HUES64 (cell line): ENCODE data around the gene ERBB4.

Experiments used
- H3K27ac ChIP-seq: 2 replicates; pipeline ENCODE4 v1.7.0; 2013; ENCODE audit warnings: low read depth, low read length, inconsistent platforms
- H3K27me3 ChIP-seq: 2 replicates; pipeline ENCODE4 v1.6.1; 2013; ENCODE audit warnings: mild to moderate bottlenecking, low read length; ENCODE audit not compliant: insufficient read depth
- H3K36me3 ChIP-seq: 2 replicates; pipeline ENCODE4 v1.6.1; 2013; ENCODE audit warnings: mild to moderate bottlenecking, low read length; ENCODE audit not compliant: insufficient read depth
- H3K4me1 ChIP-seq: 2 replicates; pipeline ENCODE4 v1.6.1; 2013; ENCODE audit warnings: mild to moderate bottlenecking, low read length, moderate library complexity; ENCODE audit not compliant: insufficient read depth
- H3K4me3 ChIP-seq: 2 replicates; pipeline ENCODE4 v1.5.1; 2013; ENCODE audit warnings: mild to moderate bottlenecking, low read length, moderate library complexity
- H3K9ac ChIP-seq: 2 replicates; pipeline ENCODE4 v1.6.1; 2013; ENCODE audit warnings: mild to moderate bottlenecking, low read depth, low read length
- H3K9me3 ChIP-seq: 2 replicates; pipeline ENCODE4 v1.6.1; 2013; ENCODE audit warnings: low read depth, low read length; ENCODE audit not compliant: insufficient read depth
- WGBS: fragments of 150-250, 120-280 bp; methylation state at CpG from one replicate; pipeline ENCODE4 v1.1.7; 2013; ENCODE audit warnings: missing lambda C conversion rate; 5-methylcytosine and 5-hydroxymethylcytosine counted together

ERBB4 gene

GRCh38 chr2:211664321-211664720, 874.3 kb downstream of the ERBB4 start:
- 83% methylated on average over 1 of the region's 2 CpGs for WGBS

DNA sequence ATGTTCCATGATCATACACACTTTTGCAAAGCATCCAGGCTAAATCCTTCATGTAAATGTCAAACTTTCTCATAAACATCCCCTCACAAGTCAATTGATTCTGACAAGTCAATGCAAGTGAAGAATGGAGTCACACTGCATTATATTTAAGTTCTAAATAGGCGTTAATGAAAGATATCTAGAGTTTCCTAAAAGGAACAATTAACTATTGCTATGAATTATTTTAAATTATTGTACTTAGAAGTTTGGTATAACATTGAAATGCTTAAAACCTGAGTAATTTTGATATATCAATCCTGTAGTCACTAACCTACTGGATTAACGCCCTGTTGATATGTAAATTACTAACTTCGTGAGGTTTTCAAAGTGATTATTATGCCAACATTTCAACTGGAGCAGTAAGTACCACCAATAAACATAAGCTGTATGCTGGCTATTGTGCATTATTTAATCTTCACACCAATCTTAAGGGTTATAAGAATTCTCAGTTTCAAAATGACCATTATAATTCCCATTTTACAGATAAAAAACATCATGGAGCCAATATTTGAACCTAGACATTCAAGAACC, 884.3 kb downstream of the ERBB4 start:
- H3K4me1 ChIP-seq: peaks cover 6% of the 10 kb centered on the region; the same call in 1 of the 2 replicates
- H3K9ac ChIP-seq: no peak overlapping the region
- H3K9me3 ChIP-seq: no peaks in the 10 kb centered on the region
- no peaks in the 10 kb centered on the region for H3K27me3 ChIP-seq
- no peak overlapping the region for H3K27ac ChIP-seq
- H3K4me3 ChIP-seq: no peak overlapping the region
- WGBS: 80% methylated on average over 2 of the region's 3 CpGs
- H3K36me3 ChIP-seq: no peaks in the 10 kb centered on the region

More at GRCh38 chr2:211664321-211664720, 874.3 kb downstream of the ERBB4 start:
- no peak overlapping the region for H3K9ac ChIP-seq
- peaks cover 9% of the 10 kb centered on the region for H3K4me1 ChIP-seq
- H3K9me3 ChIP-seq: no peaks in the 10 kb centered on the region
- no peak overlapping the region for H3K27ac ChIP-seq
- no peak overlapping the region for H3K4me3 ChIP-seq
- H3K36me3 ChIP-seq: no peaks in the 10 kb centered on the region
- H3K27me3 ChIP-seq: no peaks in the 10 kb centered on the region

GRCh38 chr2:211652327-211652726, 886.3 kb downstream of the ERBB4 start:
- Histone ChIP-seq H3K4me1 (peaks cover 6% of the 10 kb centered on the region; the same call in 1 of the 2 replicates), H3K4me3 (no peak overlapping the region), H3K36me3 (no peaks in the 10 kb centered on the region), H3K9ac (no peak overlapping the region), H3K27ac (no peak overlapping the region), H3K27me3 (no peaks in the 10 kb centered on the region), H3K9me3 (no peaks in the 10 kb centered on the region)
- 100% methylated on average over 1 of the region's 1 CpG for WGBS

- H3K27me3 ChIP-seq: no peaks in the 10 kb centered on the region
- H3K36me3 ChIP-seq: no peaks in the 10 kb centered on the region
- 83% methylated on average over 2 of the region's 2 CpGs for WGBS
Observed at GRCh38 chr2:211649331-211649730, 889.3 kb downstream of the ERBB4 start.

GRCh38 chr2:211631503-211631902, 907.1 kb downstream of the ERBB4 start:
- no CpG with 5 or more reads among the region's 1 CpG for WGBS
- no peaks in the 10 kb centered on the region for H3K4me1 ChIP-seq
- H3K27ac ChIP-seq: no peak overlapping the region
- no peak overlapping the region for H3K9ac ChIP-seq
- H3K36me3 ChIP-seq: no peaks in the 10 kb centered on the region
- no peaks in the 10 kb centered on the region for H3K27me3 ChIP-seq
- no peak overlapping the region for H3K4me3 ChIP-seq
- no peaks in the 10 kb centered on the region for H3K9me3 ChIP-seq

More at GRCh38 chr2:211649331-211649730, 889.3 kb downstream of the ERBB4 start:
- H3K9me3 ChIP-seq: no peaks in the 10 kb centered on the region
- H3K27ac ChIP-seq: no peak overlapping the region
- no peak overlapping the region for H3K9ac ChIP-seq
- H3K4me3 ChIP-seq: no peak overlapping the region
- peaks cover under 1% of the 10 kb centered on the region; the same call in 1 of the 2 replicates for H3K4me1 ChIP-seq

DNA sequence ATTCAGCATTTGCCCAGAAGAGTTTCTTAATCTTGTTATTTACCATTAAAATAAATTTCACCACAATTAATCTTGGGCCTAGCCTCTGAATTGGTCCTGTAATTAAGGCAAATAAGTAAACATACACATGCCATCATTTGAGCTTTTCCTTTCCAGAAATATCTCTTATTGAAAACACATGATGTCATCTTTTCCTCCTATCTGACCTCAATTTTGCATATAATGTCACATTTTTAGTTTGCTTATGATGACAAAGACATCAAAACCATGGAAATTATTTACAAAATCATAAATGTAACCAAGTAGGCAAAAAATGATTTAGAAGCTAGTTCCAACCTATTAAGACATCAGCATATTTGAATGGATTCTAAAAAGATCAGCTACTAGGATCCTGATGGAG, 915.5 kb downstream of the ERBB4 start:
- Histone ChIP-seq H3K27me3 (no peaks in the 10 kb centered on the region), H3K4me3 (no peak overlapping the region)

GRCh38 chr2:211620986-211621385, 917.6 kb downstream of the ERBB4 start:
- Histone ChIP-seq H3K4me3 (no peak overlapping the region), H3K9ac (no peak overlapping the region), H3K4me1 (no peaks in the 10 kb centered on the region), H3K27me3 (no peaks in the 10 kb centered on the region), H3K27ac (no peak overlapping the region), H3K9me3 (no peaks in the 10 kb centered on the region), H3K36me3 (no peaks in the 10 kb centered on the region)
- no CpG with 5 or more reads among the region's 1 CpG for WGBS

More for the DNA sequence above, 915.5 kb downstream of the ERBB4 start:
- Histone ChIP-seq H3K36me3 (no peaks in the 10 kb centered on the region), H3K9me3 (no peaks in the 10 kb centered on the region), H3K9ac (no peak overlapping the region), H3K27ac (no peak overlapping the region), H3K4me1 (no peaks in the 10 kb centered on the region)

DNA sequence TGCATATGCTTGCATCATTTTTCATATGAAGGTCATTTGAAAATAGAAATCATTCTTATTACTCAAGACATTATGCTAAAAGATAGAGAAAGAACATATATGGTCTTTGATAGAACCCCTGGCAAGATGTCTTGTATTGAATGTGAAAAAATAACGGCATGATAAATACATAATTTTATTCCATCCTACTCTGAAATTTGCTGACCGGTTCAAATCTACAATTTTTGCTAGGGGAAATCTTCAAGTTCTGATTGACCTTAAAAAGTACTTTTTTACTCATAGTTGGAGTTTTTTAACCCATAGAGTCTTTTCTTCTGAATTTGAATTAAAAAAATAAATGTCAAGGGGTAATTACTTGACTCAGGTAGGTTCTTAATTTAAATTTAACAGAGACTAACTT, 920.8 kb downstream of the ERBB4 start:
- Histone ChIP-seq H3K27ac (no peak overlapping the region), H3K9me3 (no peaks in the 10 kb centered on the region), H3K9ac (no peak overlapping the region), H3K36me3 (no peaks in the 10 kb centered on the region), H3K4me3 (no peak overlapping the region), H3K4me1 (no peaks in the 10 kb centered on the region), H3K27me3 (no peaks in the 10 kb centered on the region)
- 100% methylated on average over 1 of the region's 2 CpGs for WGBS

DNA sequence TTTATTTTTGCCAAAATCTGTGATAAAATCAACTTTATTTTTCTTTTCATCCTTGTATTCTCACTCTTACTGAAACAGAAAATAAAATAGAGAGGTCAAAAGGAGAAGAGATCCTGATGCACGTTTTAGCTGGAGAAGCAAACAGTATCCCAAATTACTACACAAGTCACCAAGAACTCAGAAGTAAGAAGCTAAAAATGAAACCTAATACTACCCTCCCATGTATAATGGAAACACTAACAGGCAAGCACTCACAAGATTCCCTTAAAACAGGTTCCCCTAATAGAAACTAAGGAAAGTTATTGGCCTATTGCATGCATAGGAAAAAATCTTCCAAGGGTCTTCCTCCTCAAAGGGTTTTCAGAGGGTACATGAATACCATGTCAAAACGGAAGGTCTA, 927.0 kb downstream of the ERBB4 start:
- H3K4me3 ChIP-seq: no peak overlapping the region
- no peaks in the 10 kb centered on the region for H3K9me3 ChIP-seq
- H3K4me1 ChIP-seq: peaks cover 8% of the 10 kb centered on the region; the same call in 1 of the 2 replicates
- H3K36me3 ChIP-seq: no peaks in the 10 kb centered on the region
- H3K9ac ChIP-seq: no peak overlapping the region
- H3K27ac ChIP-seq: no peak overlapping the region
- H3K27me3 ChIP-seq: no peaks in the 10 kb centered on the region
- WGBS: 95% methylated on average over 2 of the region's 2 CpGs

DNA sequence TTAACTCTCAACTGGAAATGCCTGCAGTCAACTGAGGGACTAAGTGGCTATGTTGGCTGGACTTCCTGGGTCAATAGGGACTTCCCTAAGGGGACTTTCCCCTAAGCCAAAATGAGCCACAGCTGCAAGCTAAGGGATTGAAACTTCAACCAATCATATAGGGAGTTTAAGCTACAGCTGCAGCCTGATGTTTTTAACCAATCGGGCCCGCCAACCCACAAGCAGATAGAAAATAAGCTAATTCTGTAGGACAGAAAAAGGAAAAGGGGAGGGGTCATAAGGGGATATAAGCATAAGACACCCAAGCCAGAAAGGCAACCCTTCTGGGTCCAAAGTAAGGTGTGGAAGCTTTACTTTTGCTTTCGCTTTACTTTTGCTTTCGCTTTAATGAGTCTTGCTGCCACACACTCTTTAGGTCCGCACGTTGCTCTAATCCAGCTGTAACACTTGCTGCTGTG, 927.5 kb downstream of the ERBB4 start:
- no peaks in the 10 kb centered on the region for H3K27me3 ChIP-seq
- WGBS: 98% methylated on average over 6 of the region's 6 CpGs
- H3K9ac ChIP-seq: no peak overlapping the region
- H3K9me3 ChIP-seq: no peaks in the 10 kb centered on the region
- H3K4me1 ChIP-seq: peaks cover 8% of the 10 kb centered on the region; the same call in 1 of the 2 replicates
- H3K36me3 ChIP-seq: no peaks in the 10 kb centered on the region
- H3K4me3 ChIP-seq: no peak overlapping the region
- H3K27ac ChIP-seq: no peak overlapping the region

- peaks cover 8% of the 10 kb centered on the region; the same call in 1 of the 2 replicates for H3K4me1 ChIP-seq
- H3K9ac ChIP-seq: no peak overlapping the region
- H3K27me3 ChIP-seq: no peaks in the 10 kb centered on the region
- no peaks in the 10 kb centered on the region for H3K9me3 ChIP-seq
- no peaks in the 10 kb centered on the region for H3K36me3 ChIP-seq
- H3K4me3 ChIP-seq: no peak overlapping the region
- H3K27ac ChIP-seq: no peak overlapping the region
Observed at GRCh38 chr2:211609127-211609526, 929.5 kb downstream of the ERBB4 start.

DNA sequence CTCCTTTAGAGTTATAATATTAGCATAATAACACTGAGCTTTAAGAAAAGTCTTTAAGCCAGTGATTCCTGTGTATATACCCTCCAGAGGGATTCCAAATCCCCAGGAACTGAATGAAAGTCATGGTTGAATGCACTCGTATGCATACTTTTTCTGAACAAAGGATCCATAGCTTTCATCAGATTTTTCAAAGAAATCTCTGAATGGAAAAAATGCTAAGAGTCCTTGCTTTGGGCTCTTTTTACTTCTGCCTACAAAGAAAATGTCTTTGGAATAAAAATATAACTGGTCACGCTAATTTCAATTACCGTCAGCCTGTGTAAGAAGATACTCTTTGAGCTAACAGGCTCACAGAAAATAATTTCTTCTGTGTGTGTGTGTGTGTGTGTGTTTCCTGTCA, 939.5 kb downstream of the ERBB4 start:
- WGBS: 93% methylated on average over 3 of the region's 3 CpGs
- no peak overlapping the region for H3K27ac ChIP-seq

More for the DNA sequence above, 939.5 kb downstream of the ERBB4 start:
- H3K4me1 ChIP-seq: 0 out of 2 replicates have a peak, but pooled peaks cover 4% of the 10 kb centered on the region
- no peaks in the 10 kb centered on the region for H3K36me3 ChIP-seq
- no peak overlapping the region for H3K9ac ChIP-seq
- no peaks in the 10 kb centered on the region for H3K27me3 ChIP-seq
- H3K4me3 ChIP-seq: no peak overlapping the region
- H3K9me3 ChIP-seq: no peaks in the 10 kb centered on the region
